RKO (cell line): ENCODE results near the gene SLC38A8.
A peak's percentile ranks its signal among the peaks of the same experiment; 100 is the strongest.

Experiments
- DNase-seq: peaks from one replicate; pipeline ENCODE4 v3.0.0-alpha.2; 2016; ENCODE audit warnings: low spot score

SLC38A8 gene

DNA sequence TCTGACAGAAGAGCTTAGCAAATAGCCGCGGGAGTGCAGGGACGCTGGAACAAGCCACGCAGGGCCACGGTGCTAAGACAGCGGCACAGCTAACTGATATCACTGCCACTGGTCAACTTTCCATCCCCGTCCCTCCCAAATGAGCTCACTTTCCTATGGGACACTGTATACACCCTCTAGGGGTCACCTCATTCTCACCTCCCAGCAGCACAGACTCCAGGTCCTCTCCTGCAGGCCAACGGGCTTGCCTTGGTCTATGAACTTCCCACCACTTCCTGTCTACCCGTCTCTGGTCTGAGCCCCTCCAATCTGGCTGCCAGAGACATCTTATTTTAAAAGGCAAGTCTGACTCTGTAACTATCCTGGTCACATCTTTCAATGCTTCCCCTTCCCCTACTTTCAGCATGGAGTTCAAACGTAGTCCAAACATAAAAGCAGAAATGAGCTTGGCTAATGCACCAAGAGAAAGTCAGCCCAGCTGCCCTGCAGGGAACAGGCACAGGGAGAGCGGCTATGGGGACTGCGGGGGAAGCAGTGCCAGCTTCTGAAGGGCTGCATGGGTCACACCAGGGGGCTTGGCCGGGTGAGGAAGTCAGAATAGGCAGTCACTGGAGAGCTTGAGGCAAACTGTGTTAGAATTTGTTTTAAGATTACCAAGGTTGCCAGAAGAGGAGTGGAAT lies 26.3 kb upstream of the SLC38A8 start:
- no peak for DNase-seq

GRCh38 chr16:84068041-84068440 lies 25.4 kb upstream of the SLC38A8 start:
- DNase-seq: no peak

GRCh38 chr16:84067640-84068039 lies 25.0 kb upstream of the SLC38A8 start:
- no peak for DNase-seq

DNA sequence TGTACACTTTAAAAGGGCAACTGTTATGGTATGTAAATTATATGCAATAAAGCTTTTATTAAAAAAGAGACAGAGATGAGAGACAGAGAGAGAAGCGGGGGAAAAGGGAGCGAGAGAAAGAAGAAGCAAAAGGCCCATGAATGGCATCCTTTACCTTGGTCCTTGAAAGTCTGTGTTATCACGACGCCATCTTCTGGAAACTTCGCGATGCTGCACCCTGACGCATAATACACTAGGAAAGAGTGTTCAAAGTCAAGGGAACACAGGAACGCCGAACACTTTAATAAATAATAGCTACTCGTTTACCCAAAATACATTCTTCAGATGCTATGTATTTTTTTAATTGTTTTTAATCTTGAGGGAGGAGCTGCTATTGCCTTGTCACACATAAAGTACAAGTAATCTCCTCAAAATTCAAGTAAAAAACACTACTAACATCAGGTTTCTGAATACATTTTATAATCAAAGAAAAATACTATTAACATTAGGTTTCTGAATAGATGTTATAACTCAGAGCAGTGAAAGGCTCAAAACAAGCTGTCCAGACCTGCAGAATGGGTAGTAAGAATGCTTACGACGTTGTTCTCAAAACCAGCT lies 23.0 kb upstream of the SLC38A8 start:
- peak; percentile 62 for DNase-seq

- no peak for DNase-seq
Observed at GRCh38 chr16:84063980-84064379, 21.4 kb upstream of the SLC38A8 start.

DNA sequence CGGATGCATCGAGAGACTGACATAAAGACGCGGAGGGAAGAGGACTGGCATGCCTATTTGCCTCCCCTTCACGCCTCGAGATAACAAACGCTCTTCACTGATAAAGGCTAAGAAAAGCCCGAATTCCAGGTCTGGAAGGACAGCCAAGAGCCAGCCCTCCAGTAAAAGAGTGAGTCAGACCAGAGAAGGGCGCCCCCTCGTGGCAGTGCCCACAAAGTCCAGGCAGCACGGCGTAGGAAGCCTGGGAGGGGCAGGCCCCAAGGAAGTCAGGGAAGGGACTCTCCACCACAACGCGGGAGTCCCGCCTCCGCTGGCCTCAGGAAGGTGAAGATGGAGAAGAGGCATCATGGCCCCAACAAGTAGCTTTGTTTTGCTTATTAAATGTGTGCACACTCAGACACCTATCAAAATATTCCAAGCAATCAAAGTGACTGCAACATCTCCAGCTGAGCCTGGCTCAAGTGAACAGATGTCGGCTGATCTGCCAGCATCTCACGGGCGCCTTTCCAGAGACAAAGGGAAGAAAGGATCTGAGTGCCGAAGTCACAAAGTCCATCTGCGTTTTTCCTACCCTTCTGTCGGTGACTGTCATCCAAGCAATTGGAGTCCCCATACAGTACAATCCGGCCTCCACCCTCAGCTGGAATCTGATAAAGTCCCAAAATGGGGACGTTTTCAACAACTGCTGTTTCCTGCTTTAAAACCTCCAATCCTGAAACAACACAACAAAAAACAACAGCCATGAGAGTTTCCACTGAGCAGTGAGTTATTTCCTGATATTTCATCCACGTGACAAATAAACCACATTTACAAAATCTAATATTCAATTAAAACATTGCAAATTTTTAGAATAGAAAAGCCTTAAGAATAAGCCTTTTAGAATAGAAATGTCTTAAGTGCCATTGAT lies 20.4 kb upstream of the SLC38A8 start:
- peak; percentile 69 for DNase-seq

DNA sequence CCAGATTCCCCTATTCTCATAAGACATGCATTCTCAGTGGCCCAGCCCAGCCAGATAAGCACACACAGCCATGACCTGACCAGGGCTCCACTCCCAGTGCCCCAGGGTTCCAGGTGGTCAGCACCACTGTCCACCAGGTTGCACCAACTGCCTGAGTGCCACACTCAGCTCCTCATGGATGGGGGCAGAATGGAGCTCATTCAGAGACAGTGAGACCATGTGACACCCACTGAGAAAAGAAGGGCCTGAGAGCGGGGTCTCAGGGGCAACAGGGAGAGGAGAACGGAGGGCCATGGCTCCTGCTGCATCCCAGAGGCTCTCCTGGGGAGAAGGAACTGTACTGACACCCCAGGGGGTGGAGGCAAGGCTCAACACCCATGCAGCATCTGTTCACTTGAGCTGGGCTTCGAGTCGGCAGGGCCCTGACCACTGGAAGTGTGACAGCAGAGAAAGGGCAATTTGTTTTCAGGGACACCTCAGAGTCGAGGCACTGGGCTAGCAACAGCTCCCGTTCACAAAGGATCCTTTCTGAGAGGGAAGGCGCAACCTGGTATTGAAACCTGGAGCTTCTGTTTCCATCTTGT lies 18.7 kb upstream of the SLC38A8 start:
- DNase-seq: no peak

DNA sequence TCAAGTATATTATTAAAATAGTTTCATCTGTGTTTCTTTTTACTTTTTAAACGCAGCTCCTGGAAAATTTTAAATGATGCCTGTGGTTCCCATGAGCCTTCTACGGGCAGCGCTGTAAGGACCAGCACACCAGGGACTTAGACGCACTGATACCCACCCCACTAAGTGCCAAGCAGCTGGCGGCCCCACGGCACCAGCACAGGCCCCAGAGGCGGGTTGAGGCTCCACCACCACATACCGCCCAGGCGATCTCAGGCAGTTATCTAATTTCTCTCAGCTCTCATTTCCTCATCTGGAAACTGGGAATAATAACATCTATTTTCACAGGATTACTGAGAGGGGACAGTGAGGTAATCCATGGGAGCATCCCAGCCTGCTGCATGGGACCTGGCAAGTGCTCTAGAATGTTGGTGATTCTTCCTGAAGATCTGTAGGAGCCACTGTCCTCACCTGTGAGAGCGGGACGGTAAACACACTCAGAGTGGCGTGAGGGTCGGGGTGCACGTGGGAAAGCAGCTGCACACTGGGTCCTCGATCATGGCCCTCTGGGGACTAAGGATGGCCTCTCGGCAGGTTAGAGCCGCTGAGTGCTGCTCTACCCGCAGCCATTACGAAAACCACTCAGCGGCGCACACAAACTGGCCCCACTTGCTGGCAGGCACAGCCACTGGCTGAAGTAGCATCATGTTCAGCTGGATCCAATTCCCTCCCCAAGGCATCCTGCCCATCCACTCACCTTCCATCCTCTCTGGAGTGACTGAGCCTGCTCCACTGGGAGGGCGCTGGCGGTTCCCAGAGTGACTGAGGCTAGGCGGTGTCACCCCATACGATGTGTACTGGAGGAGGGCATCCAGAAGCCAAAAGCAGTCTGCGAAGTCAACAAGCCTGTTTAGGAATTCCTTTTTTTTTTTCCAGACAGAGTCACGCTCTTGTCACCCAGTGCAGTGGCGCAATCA lies 17.6 kb upstream of the SLC38A8 start:
- no peak for DNase-seq

DNA sequence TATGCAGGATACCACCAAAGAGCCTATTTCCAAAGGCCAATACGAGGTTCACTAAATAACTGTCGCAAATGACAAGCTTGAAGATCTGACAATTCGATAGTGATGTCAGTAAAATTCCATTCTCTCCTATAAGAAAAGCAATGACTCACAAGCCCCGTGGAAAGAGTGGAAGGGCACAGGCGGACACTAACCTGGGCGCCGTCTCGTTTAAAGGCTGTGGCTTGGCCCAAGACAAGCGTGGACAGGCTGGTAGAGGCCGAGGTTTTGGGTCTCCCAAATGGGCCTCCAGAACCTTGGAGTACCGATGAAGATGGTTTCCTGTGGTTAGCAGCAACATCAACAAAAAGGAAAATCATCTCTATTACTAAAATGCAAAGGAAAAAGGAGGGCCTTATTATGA lies 16.5 kb upstream of the SLC38A8 start:
- DNase-seq: no peak

GRCh38 chr16:84058664-84059063 lies 16.1 kb upstream of the SLC38A8 start:
- DNase-seq: no peak

DNA sequence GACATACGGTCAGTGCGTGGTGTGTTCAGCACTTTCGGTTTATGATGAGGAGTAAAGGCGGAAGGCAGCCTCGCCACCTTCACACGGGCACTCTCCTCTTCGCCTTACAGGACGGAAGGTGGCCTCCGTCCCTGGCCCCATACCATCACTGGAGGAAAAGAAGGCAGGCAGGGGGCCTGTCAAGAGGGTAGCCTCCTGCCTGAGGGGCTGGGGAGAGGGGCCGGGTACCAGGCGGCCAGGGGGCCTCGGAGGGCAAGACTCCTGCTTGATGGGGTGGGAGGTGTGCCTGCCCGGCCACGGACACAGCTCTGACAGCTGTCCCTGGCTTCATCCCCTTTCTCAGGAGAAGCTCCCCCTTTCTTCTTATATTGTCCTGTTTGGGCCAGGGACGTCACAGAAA lies 15.6 kb upstream of the SLC38A8 start:
- DNase-seq: no peak

DNA sequence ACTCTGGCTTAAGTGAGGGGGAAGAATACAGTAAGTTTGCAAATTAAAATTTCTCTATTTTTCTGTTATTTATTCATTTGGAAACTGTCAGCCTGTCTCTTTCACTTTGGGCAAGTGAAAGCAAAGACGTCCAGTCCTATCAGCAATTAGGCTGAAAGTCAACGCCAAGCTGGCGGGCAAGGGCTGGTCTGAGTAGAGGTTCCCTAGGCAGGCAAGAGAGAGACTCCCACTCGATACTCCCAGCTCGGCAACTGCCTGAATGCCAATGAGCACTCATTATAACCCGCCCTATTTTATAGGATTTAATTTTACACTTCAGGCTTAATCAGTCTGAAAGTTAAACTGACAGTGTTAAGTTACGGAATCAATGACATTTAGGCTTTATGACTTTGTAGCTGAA lies 14.3 kb upstream of the SLC38A8 start:
- no peak for DNase-seq

DNA sequence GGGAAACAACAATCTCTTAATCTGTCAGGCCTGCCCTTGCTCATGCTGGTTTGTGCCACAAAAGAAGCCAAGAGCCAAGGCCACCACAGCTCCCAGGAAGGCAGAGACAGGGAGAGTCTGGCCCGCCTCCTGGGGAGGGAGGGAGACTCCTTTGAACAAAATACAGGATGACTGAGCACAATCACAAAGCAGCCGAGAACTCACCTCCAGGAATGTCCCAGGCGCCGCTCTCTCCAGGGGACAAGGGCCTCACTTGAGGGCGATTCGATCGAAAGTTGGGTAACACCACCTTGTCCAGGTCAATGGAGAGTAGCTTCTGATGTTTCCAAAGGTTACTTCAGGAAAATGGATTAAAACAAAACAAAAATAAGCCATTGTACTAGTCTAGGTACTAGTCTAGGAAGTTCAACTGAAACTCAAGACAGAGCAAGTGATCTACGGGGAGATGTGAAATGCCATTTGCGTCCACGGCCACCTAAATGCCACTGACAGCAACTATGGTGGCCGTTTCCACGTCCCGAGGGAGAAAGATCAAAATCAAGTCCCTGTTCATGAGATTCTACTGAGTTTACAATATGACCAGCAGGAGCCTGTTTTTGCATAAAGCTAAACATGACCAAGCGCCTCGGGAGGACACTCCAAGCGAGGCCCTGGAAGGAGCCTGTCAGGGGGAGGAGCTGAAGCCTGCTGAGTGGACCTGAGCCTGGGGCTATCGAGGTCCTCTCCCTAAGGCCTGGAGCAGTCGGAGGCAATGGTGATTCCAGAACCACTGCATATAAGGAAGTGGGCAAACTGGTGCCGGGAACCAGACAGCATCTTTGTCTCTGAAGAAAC lies 13.4 kb upstream of the SLC38A8 start:
- DNase-seq: no peak

DNA sequence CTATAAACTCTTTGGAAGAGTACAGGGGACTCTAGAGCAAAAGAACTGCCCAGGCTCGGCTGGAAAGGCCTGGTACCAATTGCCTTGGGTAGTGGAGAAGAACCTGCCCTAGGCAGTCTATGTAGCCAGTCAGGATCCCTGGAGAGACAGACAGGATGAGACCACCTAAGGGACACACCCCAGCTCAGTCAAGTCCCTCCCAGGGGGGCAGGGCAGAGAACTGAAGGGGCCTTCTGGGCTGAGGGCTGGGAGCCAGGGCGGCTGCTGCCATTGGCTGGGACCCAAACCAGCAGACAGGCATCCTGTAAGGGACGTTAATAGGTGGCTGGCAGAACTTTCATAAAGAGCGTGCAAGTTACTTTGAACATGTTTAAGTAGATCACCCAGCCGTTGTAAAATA lies 12.8 kb upstream of the SLC38A8 start:
- no peak for DNase-seq

- no peak for DNase-seq
Observed at GRCh38 chr16:84054916-84055315, 12.3 kb upstream of the SLC38A8 start.

GRCh38 chr16:84054271-84054670 lies 11.7 kb upstream of the SLC38A8 start:
- no peak for DNase-seq

DNA sequence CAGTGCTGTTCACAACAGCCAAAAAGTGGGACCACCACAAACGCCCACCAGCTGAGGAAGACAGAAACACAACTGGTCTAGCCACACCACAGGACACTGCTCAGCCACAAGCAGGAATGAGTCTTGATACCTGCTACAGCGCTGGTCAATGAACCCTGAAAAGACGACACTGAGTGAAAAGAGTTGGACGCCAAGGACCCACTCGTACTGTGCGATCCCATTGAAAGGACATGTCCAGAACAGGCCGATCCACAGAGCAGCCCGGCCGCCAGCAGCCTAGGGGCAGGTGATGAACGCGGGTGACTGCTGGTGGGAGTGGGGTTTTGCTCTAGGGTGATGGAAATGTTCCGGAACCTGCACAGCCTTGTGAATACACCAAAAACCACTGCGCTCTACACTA lies 10.6 kb upstream of the SLC38A8 start:
- no peak for DNase-seq

- DNase-seq: no peak
Observed at GRCh38 chr16:84052071-84052622, 9.6 kb upstream of the SLC38A8 start.

GRCh38 chr16:84050316-84050715 lies 7.7 kb upstream of the SLC38A8 start:
- no peak for DNase-seq

- no peak for DNase-seq
Observed at GRCh38 chr16:84049403-84050060, 6.9 kb upstream of the SLC38A8 start.
